Measurements from ENCODE around the gene COQ8A.
"Not testable (repeated sequence)": the region's sequence is repeated elsewhere in the genome, so short reads cannot be mapped to it uniquely, and the experiment has no call there.

The COQ8A gene

DNA sequence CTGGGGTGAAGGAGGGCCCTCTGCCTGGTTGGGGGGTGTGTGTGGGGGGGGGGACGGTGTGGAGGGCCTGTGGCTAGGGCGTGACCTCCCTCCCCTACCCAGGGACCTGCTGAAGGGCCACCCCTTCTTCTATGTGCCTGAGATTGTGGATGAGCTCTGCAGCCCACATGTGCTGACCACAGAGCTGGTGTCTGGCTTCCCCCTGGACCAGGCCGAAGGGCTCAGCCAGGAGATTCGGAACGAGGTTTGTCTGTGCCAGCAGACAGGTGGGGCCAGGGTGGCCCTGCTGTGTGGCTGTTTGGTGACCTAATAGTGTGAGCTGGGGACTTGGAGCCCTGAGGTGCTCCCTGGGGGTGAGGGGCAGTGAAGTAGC, 43.9 kb downstream of the COQ8A start:
- DNase-seq, result no peak

DNA sequence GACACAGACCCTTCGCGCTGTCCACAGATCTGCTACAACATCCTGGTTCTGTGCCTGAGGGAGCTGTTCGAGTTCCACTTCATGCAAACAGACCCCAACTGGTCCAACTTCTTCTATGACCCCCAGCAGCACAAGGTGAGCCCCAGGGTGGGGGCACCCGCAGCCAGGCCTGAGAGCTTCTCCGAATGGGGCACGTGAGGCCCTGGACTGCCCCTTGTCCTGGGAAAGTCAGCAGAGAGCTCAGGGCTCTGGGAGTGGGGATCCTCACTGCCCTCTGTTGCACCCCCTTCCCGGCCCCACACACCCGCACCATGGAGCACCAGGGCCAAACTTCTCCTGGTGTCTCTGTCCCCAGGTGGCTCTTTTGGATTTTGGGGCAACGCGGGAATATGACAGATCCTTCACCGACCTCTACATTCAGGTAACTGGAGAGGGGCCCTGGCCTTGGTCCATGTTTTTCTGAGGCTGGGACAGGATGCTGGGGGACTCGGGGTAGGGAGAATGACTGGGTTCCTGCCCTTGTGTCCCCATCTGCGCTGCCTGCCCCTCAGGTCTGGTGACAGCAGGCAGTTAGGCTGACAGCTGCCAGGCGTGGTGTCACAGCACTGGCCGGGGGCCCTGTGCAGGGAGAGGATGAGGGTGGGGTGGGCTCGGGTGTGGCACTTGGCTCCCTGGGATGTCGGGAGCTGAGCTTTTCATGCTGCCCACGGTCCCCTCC, 44.6 kb downstream of the COQ8A start:
- no peak for DNase-seq

DNA sequence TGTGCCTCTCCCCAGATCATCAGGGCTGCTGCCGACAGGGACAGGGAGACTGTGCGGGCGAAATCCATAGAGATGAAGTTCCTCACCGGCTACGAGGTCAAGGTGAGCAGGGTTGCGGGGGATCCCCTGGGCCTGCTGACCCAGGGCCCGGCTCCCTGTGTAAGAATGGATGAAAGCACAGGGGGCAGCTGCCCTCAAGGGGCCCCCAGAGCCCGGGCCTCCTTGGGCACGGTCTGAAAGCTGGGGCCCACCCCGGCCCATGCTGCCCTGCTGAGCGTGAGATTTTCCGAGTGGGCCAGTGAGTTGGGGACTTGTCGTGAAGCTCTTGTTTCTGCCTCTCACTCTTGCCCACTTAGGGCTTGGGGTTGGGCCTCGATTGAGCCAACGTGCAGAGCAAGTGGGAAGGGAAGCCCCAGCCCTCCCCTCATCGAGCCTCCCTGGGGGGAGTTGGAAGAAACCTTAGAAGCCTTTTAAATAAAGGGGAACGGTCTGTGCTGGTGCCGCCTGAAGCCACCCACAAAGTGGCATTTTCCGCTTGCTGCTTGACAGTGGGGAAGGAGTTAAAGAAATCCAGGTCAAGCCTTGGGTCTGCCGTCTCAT, 45.2 kb downstream of the COQ8A start:
- DNase-seq, result no peak

DNA sequence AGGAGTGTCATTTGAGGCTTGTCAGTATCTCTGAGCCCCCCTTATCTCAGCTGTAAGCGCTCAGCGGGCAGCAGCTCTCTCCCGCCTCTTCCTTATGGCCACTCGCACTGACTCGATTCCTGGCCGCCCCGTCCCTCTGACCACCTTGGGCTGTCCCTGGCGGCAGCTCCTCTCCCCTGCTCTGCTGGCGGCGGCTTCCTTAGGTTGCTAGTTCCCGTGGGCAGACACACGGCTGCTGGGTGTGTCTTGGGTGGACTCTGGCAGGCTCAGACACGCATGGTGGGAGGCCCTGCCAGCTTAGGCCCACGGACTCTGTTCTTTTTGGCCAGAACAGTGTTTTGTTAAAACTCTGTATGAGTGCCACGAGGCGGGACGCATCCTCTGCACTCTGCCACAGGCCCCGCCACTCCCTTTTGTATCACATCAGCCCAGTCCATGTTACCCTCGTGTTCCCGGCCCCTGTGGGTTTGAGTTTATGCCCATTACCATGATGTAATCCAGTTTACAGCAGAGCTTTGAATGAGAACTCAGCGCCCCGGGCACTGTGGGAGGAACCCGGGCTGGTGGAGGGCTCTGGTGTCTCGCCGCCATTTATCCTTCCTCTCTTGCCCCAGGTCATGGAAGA, 45.9 kb downstream of the COQ8A start:
- no peak for DNase-seq

DNA sequence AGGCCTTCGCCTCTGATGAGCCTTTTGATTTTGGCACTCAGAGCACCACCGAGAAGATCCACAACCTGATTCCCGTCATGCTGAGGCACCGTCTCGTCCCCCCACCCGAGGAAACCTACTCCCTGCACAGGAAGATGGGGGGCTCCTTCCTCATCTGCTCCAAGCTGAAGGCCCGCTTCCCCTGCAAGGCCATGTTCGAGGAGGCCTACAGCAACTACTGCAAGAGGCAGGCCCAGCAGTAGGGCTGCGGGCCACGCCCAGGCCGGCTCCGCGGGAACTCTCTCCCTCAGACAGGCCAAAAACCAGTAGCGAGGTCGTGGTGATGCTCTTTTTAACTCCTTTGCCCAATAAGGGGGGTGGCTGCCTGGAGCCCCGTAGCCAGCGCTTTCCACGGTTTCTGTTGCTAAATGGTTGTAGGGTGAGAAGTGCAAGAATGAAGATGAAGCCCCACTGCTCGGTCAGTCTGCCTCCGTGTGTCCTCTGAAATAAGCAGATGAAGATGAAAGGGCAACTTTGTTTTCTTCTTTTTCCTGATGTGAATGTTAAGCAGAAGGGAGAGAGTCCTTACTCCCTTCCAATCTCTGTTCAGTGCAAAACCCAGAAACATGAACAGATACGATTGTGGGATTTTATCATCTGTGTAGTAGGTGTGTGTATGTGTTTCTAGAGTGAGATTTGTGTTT, 46.5 kb downstream of the COQ8A start:
- no peak for DNase-seq

DNA sequence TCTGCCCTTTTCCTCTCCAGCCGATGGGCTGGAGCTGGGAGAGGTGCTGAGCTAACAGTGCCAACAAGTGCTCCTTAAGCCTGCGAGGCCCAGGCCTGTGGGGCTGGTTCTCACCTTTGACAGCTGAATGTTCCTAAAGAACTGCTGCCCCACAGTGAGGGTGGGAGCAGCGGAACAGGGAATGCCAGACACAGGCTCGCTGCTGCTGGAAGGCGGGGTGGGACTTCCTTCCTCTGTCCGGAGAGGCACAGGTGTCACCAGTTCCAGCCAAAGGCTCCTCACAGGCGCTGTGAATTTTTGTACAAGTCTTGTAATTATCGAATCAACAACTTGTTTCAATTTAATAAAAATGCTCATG, 47.1 kb downstream of the COQ8A start:
- DNase-seq, result no peak

DNA sequence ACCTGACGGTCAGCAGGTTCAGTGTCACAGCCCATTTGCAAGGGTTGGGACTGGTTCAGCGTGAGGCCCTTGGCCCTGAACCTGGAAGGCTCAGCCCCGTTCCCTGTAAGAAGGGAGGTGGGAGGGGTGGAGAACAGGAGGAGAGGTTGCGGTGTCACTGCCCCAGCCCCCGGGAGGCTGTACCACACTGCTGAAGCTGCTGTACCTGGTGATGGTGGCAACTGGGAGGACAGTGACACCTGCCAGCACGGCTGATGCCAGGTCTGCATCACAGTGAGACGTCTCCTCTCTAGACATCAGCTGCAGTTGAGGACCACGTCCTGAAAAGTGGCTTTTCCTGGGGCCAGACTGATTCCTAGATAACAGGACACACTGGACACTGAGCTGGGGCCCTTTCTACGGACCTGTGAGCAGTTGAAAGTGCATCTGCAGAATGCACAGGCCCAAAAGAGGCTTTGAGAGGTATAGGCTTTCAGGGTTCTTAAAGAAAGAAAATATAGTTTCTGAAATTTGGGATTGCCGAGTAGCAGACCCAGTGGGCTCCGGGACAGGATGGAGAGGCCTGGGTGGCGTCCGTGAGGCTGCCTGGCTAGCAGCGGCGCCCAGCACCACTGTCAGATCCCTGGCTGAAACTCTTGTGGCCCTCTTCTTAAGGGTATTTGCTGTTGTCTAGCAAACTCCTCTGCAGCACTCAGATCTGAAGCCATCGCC, 47.7 kb downstream of the COQ8A start:
- DNase-seq, result no peak

DNA sequence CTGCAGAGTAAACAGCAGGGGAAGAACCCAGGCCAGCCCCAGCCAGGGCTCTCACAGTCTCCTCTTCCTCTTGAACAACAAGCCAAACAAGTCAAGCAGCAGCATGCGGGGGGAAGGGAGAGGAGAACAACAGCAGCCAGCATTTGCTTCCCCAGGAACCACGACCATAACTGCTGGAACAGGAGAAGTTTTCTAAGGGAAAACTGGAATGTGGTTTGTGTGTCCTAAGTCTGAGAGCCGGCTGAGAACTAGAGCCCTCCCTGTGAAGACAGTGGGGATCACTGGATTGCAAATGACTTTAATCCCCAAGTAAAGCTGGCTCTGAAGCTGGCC, 48.2 kb downstream of the COQ8A start:
- DNase-seq, result peak in 7 of 56 donors; percentile 35 to 48 (median 40)

DNA sequence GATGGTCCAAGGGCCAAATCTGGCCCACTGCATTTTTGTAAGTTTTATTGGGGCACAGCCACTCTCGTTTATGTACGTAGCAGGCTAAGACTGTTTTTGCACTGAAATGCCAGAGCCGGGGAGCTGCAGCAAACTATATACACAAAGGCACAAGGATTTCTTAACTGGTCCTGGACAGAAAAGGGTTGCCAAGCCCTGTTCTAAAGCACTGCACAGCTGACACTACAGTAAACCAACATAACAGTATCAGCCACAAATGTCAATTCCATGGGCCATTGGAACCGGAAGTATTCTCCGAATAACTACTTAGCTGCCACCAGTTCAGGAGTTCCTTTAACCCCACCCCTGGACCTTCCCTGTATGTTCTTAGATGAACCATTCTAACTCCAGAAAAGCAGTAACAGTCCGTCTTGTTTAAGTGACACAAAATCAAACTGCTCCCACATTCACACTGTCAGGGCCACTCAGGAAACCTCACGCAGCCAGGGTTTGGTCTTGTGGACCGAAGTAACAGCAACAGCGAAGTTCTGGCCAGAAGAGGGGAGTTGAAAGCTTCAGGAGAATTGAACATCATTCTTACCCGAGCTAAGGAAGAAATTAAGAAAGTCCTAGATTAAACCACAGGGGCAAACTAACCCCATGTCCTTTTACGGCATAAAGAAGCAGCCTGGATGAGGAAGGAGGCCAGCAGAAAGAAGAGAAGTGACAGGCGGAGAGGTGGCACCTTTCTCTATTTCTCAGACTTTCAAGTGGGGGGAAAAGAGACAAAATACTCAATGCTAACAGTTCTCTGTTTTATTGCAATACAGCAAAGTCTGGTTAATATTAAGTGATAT, 49.2 kb downstream of the COQ8A start:
- DNase-seq, result no peak

DNA sequence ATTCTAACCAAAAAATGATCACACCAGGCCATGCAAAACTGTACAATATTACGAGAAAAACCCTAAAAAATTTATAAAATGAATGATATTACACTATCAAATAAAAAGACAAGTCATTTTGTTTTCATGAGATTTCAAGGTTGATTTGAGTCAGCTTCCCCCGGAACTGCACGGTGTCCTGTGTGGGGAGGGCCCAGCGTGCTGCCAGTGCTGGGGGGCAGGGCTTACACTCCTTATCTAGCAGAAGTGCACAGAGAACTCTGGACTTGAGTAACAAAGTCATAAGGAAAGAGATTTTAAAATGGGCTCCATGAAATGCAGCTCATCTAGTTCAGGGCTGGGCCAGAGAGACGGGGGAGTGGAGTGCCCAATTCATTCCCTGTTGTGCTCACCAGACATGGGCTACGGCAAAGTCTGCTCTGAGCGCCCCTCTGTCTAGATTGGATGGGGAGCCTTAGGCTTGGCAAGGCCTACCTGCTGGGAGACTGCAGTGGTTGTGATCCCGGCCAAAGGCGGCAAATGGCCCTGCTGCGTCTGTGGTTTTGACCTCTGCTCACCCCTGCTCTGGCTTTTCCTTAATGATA, 50.1 kb downstream of the COQ8A start:
- DNase-seq, result no peak

DNA sequence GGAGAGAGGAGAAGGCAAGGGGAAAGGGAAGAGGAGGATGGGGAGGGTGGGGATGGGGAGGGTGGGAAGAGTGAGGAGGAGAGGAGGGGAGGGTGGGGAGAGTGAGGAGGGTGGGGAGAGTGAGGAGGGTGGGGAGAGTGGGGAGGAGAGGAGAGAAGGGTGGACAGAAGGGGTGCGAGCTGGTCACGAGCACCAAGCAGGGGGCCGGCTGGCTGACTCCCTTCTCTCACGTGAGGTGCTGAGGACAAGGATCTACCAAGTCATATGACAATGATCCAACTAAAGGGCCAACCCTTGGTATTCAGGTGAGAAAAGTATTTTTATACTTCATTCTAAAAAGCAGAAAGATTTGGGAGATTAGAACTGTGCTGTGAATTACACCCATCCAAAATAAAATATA, 51.8 kb downstream of the COQ8A start:
- DNase-seq, result no peak

DNA sequence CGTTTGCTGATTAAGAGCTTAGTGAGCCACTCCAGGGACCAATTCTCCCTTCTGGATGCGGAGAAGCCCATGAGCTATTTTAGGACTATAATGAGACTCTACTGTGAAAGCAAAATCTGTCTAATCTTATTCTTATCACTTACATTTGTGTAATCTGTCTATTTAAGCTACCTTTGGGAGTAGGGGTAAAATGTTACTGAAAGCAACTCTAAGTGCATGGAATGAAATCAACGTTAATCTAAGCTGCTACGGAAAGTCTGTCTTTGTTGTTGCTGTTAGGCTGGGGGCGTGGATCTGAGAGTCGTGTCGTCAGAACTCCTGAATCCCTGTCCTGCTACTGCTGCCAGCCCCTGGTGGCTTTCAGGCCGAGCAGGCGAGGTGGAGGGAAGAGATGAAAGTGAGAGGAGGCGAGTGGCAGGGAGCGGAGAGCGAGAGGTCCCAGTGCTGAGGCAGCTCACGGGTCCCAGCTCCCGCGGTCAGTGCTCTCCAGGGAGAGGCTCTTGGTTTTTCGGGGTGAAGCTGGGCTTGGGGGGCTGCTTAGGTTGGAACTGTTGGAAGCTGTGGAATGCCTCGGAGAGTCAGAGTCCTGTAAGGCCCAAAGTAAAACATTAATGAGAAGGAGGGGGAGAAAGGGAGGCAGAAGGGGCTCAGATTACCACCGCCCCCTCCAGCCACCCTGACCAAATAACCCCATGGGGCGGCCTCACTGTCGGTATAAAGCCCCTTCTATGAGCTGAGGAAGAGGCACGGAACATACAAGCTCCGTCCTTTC, 53.9 kb downstream of the COQ8A start:
- no peak for DNase-seq

DNA sequence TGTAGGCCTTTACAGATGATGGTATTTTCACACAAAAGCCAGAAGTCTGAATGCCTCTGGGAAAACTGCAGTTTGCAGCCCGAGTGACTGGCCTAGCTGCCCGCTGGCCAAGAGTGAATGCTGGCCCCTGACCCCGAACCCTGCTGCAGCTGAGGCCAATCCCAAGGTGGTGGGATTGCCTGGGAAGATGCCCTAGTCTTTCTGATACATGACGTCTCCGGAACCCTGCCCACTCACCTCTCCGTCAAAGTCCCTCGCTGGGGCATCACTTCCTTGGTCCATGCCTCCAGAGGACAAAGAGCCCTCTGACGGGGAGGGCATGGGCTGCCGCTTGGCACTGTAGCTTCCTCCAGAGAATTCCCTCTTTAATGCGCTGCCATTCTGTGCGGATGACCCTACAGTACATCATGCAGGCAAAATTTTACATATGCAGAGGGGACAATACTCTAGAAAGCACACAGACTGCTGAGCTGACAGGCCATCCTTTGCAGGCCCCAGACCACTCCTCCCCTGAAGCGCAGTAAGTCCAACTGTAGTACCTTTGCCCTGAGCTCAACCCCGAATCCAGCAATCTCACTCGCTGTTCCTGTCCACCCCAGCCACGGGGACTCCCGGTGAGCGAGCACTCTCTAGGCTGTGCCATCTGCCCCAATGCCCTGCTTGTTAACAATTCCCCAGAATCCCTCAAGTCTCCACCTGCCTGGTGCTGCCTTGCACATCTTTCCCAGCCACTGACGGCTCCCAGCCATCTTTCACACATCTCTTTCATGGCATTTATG, 54.7 kb downstream of the COQ8A start:
- DNase-seq, result peak in 8 of 56 donors; percentile 34 to 56 (median 49)

DNA sequence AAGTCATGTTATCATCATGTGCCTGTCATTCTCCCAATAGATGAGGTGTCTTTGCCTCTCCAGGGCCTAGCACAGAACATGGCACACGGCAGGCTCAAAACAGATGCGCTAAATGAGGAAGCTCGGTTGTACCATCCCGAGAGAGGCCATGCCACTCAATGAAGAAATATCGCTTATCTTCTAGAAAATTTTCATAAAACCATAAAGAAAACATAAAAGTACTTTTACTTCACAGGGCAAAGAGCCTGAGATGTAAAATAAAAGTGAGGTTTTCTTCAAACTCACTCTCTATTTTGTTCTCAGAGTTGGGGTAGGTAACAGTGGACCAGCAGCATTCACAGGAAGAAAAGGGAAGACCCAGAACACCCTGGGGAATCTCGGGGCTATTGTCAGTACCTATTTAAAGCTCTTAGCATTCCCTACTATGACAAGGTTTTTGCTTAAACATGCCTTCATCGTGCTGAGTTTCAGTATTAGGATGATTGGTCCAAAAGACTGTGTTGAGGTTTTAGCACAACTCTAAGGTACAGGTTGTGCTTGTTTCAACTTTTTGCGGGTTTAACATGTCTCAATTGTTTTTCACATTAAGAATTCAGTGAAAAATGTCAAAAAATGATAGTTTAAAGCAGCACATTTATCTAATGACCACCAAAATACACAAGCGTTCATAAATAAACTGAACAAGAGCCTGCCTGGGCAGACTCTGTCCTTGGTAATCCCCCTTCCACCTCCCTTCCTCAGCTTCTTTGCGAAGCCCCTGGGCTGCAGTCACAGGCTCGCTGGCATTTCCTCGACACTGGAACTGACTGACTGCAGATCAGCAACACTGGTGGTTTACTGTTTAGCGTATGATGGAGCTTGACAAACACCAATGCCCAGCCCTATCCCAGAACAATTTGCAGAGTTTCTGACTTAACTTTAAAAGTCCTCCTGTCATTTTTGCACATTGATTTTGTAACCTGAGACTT, 55.6 kb downstream of the COQ8A start:
- no peak for DNase-seq

DNA sequence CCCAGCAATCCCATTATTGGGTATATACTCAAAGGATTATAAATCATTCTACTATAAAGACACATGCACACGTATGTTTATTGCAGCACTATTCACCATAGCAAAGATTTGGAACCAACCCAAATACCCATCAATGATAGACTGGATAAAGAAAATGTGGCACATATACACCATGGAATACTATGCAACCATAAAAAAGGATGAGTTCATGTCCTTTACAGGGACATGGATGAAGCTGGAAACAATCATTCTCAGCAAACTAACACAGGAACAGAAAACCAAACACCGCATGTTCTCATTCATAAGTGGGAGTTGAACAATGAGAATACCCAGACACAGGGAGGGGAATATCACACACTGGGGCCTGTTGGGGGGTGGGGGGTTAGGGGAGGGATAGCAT, 59.5 kb downstream of the COQ8A start:
- not testable (repeated sequence) for DNase-seq

DNA sequence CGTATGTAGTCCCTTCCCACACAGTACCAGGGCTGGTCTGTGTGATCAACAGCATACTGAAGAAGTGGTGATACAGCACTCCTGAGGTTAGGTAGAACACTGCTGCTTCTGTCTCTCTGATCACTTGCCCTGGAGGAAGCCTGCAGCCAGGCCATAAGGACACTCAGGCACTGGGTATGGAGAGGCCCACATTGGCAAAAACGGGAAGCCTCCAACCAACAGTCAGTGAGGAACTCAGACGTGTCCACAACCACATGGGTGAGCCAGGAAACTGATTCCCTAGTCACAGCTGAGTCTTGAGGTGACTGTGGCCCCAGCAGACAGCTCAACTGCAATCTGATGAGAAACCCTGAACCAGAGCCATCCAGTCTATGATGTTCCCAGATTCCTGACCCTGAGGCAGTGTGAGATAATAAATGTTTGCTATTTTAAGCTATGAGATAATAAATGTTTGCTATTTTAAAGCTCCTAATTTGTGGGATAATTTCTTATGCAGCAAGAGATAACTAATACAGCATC, 62.5 kb downstream of the COQ8A start:
- no peak for DNase-seq

DNA sequence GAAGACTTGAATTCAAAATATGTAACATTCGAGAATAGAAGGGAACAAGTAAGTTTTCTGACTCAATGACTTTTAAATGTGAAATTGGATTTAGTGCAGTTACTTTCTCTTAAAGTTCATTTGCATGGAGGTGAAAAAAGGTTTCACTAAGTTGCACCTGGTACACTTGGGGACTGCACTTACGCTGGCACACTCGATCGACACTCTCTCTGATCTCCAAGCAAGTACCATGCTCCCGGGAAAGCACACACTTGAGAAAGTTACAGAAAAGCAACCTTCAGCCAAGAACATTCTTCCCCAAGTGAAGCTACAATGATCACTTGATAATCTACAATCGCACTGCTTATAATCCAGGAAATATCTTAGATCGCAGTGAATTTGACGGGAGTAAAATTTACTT, 63.1 kb downstream of the COQ8A start:
- no peak for DNase-seq

DNA sequence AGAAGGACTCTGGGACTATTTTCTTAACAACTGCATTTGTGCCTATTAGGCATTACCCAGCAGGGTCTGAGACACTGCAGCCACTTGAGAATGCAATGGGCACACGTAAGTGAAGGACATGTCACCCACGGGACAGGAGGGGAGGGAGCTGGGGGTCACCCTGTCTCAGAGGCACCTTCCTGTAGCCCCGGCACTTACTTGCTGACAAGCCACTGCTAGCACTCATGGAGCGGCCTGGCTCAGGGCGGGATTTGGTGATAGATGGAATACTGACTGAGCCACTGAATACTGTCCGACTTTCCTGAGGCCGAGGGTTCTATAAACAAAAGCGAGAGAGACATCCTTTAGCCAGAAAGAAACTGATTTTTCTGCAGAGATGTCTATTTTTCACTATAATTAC, 64.7 kb downstream of the COQ8A start:
- no peak for DNase-seq
